CD14-positive monocyte (primary cell): ENCODE measurements around the gene SCN5A. TPM values are rescaled to one million over a fixed set of nuclear protein-coding genes. Genes with fewer than 3 reads are reported as not detected.

ENCODE experiments used
- DNase-seq, 3 donors: peaks; one replicate each; pipeline ENCODE4 v3.0.0-alpha.2; 2011 to 2022
- H2AFZ ChIP-seq: 2 replicates; pipeline ENCODE4 v1.6.0; 2012; ENCODE audit warnings: mild to moderate bottlenecking, low read depth, low read length, inconsistent platforms; ENCODE audit not compliant: insufficient read depth, poor library complexity, severe bottlenecking
- H3K27ac ChIP-seq, 2 donors: 1 replicate in 1 of 2; 2 replicates in 1 of 2; pipeline ENCODE4 v1.5.1; 2012 to 2013; ENCODE audit warnings: low read length in 2 of 2, control low read depth in 1 of 2, inconsistent platforms in 1 of 2, low read depth in 1 of 2, mild to moderate bottlenecking in 1 of 2
- H3K27me3 ChIP-seq, 2 donors: one replicate each; pipeline versions ENCODE4 v1.6.0 to v1.6.1; 2011 to 2013; ENCODE audit warnings: low read length in 2 of 2; ENCODE audit not compliant: control insufficient read depth in 2 of 2, insufficient read depth in 2 of 2
- H3K36me3 ChIP-seq, 2 donors: replicated peaks in 1 of 2; 1 replicate in 1 of 2; 2 replicates in 1 of 2; pipeline versions ENCODE4 v1.5.1 to v1.6.1; 2012 to 2013; ENCODE audit warnings: low read length in 2 of 2, control low read depth in 1 of 2, inconsistent platforms in 1 of 2, mild to moderate bottlenecking in 1 of 2; ENCODE audit not compliant: insufficient read depth in 2 of 2, control insufficient read depth in 1 of 2
- H3K4me1 ChIP-seq, 2 donors: 1 replicate in 1 of 2; 2 replicates in 1 of 2; pipeline versions ENCODE4 v1.5.1 to v1.6.1; 2012 to 2013; ENCODE audit warnings: low read length in 2 of 2, control low read depth in 1 of 2, inconsistent platforms in 1 of 2, mild to moderate bottlenecking in 1 of 2, moderate library complexity in 1 of 2; ENCODE audit not compliant: insufficient read depth in 2 of 2, control insufficient read depth in 1 of 2
- H3K4me2 ChIP-seq: replicated peaks from 2 replicates; pipeline ENCODE3; 2012; ENCODE audit warnings: low read length, moderate library complexity, mild to moderate bottlenecking; ENCODE audit not compliant: poor library complexity, severe bottlenecking; ENCODE audit errors: extremely low read depth
- H3K4me3 ChIP-seq, 3 experiments: fragments of 200-600 bp in 1 of 3; sonication (generic) in 1 of 3; replicated peaks in 1 of 3; 1 replicate in 2 of 3; 2 replicates in 1 of 3; pipeline ENCODE4 v1.5.1; 2011 to 2013; ENCODE audit warnings: low read length in 3 of 3, mild to moderate bottlenecking in 3 of 3, control low read depth in 2 of 3, low read depth in 2 of 3, inconsistent platforms in 1 of 3, moderate library complexity in 1 of 3
- H3K79me2 ChIP-seq: 2 replicates; pipeline ENCODE4 v1.6.0; 2012; ENCODE audit warnings: mild to moderate bottlenecking, control low read depth, inconsistent platforms, low read length, moderate library complexity; ENCODE audit not compliant: insufficient read depth
- H3K9ac ChIP-seq: 2 replicates; pipeline ENCODE4 v1.6.0; 2017; ENCODE audit warnings: low read length, mild to moderate bottlenecking; ENCODE audit not compliant: insufficient read depth, poor library complexity, severe bottlenecking
- H3K9me3 ChIP-seq, 2 donors: replicated peaks in 1 of 2; 1 replicate in 1 of 2; 2 replicates in 1 of 2; pipeline versions ENCODE4 v1.5.1 to v1.6.1; 2012 to 2013; ENCODE audit warnings: low read length in 2 of 2, control low read depth in 1 of 2; ENCODE audit not compliant: control insufficient read depth in 1 of 2, insufficient read depth in 1 of 2
- H4K20me1 ChIP-seq: 2 replicates; pipeline ENCODE4 v1.6.0; 2012; ENCODE audit warnings: mild to moderate bottlenecking, low read length, control low read depth, moderate library complexity; ENCODE audit not compliant: insufficient read depth
- H3K27ac Mint-ChIP-seq, 7 donors: one replicate each; pipeline ENCODE4 v1.8.0; 2020; ENCODE audit warnings: mild to moderate bottlenecking in 7 of 7, mixed read lengths in 7 of 7, moderate library complexity in 6 of 7, inconsistent platforms in 2 of 7
- H3K27me3 Mint-ChIP-seq, 3 donors: one replicate each; pipeline ENCODE4 v1.8.0; 2021 to 2022; ENCODE audit warnings: low read depth in 3 of 3, mild to moderate bottlenecking in 3 of 3, mixed read lengths in 3 of 3, moderate library complexity in 3 of 3, inconsistent platforms in 1 of 3
- H3K36me3 Mint-ChIP-seq, 2 donors: one replicate each; pipeline ENCODE4 v1.8.0; 2020; ENCODE audit warnings: mixed read lengths in 2 of 2, inconsistent platforms in 1 of 2, mild to moderate bottlenecking in 1 of 2
- H3K4me1 Mint-ChIP-seq: one replicate; pipeline ENCODE4 v1.8.0; 2020; ENCODE audit warnings: mild to moderate bottlenecking, mixed read lengths
- H3K4me3 Mint-ChIP-seq, 2 donors: one replicate each; pipeline ENCODE4 v1.8.0; 2020; ENCODE audit warnings: mild to moderate bottlenecking in 2 of 2, mixed read lengths in 2 of 2, moderate library complexity in 1 of 2
- H3K9me3 Mint-ChIP-seq, 7 donors: one replicate each; pipeline ENCODE4 v1.8.0; 2020 to 2022; ENCODE audit warnings: mixed read lengths in 7 of 7, mild to moderate bottlenecking in 6 of 7, moderate library complexity in 6 of 7, inconsistent platforms in 2 of 7
- CTCF ChIP-seq: fragments of 200-600 bp; IDR thresholded peaks from one replicate; pipeline ENCODE4 v1.8.0; 2022; ENCODE audit warnings: antibody characterized with exemption, mild to moderate bottlenecking
- WGBS: methylation state at CpG from one replicate; pipeline ENCODE4 v1.1.5; 2013; ENCODE audit warnings: missing lambda C conversion rate; ENCODE audit not compliant: insufficient coverage; 5-methylcytosine and 5-hydroxymethylcytosine counted together
- intact Hi-C, 2 donors: fragments of 100-400 bp; cut with micrococcal nuclease; formaldehyde crosslinking; loops; one replicate each; pipeline versions ENCODE4 v1.15.0 to v1.15.1; 2023
- polyA plus RNA-seq, 3 donors: library from polyadenylated mRNA; depleted of rRNA in 1 of 3; unstranded in 2 of 3; stranded (reverse) in 1 of 3; fragments of 300-500 nt in 2 of 3; fragments of >200 nt in 1 of 3; fragmentation: Illumina TruSeq in 2 of 3; gene quantifications; 1 replicate in 2 of 3; 2 replicates in 1 of 3; pipeline ENCODE4 v1.2.3, GENCODE V29; 2012 to 2021

SCN5A gene
- polyA plus RNA-seq, 3 donors, result not detected

DNA sequence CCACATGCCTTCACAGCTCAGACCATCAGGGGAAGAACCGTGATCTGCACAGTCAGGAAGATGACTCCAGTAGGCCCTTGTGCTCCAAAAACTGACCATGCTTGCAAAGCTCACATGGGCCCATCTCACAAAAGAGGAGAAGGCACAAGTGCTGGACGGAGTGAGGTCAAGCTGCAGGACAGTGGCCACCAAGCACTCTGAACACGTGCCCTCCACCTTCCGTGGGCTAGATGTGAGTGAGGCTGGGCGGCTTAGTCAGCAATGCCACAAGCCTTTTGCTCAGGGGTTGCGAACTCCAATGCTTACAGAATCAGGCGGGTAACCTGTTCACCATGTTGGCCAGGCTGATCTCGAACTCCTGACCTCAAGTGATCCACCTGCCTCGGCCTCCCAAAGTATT lies 70.9 kb downstream of the SCN5A start:
- H3K4me3 ChIP-seq, result no peak overlapping the region
- no peak overlapping the region for H3K27ac ChIP-seq
- H4K20me1 ChIP-seq, result no peaks in the 10 kb centered on the region
- H3K27me3 Mint-ChIP-seq, result peaks cover 0 to 5% (median 2%) of the 10 kb centered on the region in 3 donors
- H3K4me3 Mint-ChIP-seq, result no peak overlapping the region
- 90% methylated on average over 8 of the region's 9 CpGs for WGBS
- DNase-seq, result no peak
- intact Hi-C loops, result no loop called here
- no peaks in the 10 kb centered on the region for H3K79me2 ChIP-seq
- H3K4me1 Mint-ChIP-seq, result peaks cover 9% of the 10 kb centered on the region
- H3K27me3 ChIP-seq, result no peaks in the 10 kb centered on the region
- H3K9ac ChIP-seq, result no peak overlapping the region
- no peak overlapping the region for H3K4me2 ChIP-seq
- no peaks in the 10 kb centered on the region for H3K9me3 Mint-ChIP-seq
- no peaks in the 10 kb centered on the region for H3K36me3 ChIP-seq
- H3K27ac Mint-ChIP-seq, result no peak overlapping the region
- H3K9me3 ChIP-seq, result peaks cover 0 to 2% of the 10 kb centered on the region in 2 donors
- no peaks in the 10 kb centered on the region for H3K4me1 ChIP-seq
- no peak overlapping the region for H2AFZ ChIP-seq
- TF ChIP-seq CTCF, result no peak
- H3K36me3 Mint-ChIP-seq, result no peaks in the 10 kb centered on the region

DNA sequence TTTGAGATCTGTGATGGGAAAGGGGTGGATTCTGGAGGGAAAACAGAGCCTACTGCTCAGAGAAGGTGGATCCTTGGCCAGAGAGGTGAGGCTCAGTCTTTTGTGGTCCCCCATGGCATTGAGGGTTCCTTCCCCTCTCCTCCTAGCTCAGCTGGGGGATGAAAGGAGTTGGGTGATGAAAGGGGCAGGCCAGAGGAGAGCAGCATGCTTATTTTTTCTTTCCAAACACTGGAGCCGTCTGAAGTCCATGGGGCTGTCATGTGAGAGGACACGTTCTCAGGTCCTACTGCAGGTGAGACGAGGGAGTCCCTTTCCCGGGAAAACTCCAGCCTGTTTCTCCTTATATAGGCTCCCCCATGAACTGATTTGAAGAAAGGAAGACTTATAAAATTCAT lies 71.4 kb downstream of the SCN5A start:
- H3K27ac Mint-ChIP-seq, result no peak overlapping the region
- Histone ChIP-seq H2AFZ (no peak overlapping the region), H3K4me3 (no peak overlapping the region), H3K4me1 (no peaks in the 10 kb centered on the region), H3K36me3 (no peaks in the 10 kb centered on the region), H3K4me2 (no peak overlapping the region), H3K79me2 (no peaks in the 10 kb centered on the region), H3K27me3 (no peaks in the 10 kb centered on the region), H3K9ac (no peak overlapping the region), H3K9me3 (peaks cover 0 to 4% of the 10 kb centered on the region in 2 donors), H3K27ac (no peak overlapping the region), H4K20me1 (no peaks in the 10 kb centered on the region)
- peaks cover 0 to 6% (median 3%) of the 10 kb centered on the region in 3 donors for H3K27me3 Mint-ChIP-seq
- H3K4me1 Mint-ChIP-seq, result peaks cover 8% of the 10 kb centered on the region
- no peak overlapping the region for H3K4me3 Mint-ChIP-seq
- peaks cover 0 to 5% (median 2%) of the 10 kb centered on the region in 7 donors for H3K9me3 Mint-ChIP-seq
- intact Hi-C loops, result no loop called here
- no peak for TF ChIP-seq CTCF
- WGBS, result no CpG with 5 or more reads among the region's 4 CpGs
- H3K36me3 Mint-ChIP-seq, result no peaks in the 10 kb centered on the region
- DNase-seq, result no peak
